IMR-90 (cell line): ENCODE results near the gene ANTXR2. TPM values are rescaled to one million over a fixed set of nuclear protein-coding genes. Genes with fewer than 3 reads are reported as not detected.

Experiments used
- ATAC-seq: fragments of 200-7000 bp; cut with Tn5 transposase; 2 replicates; pipeline ENCODE4 v1.9.1; 2020; ENCODE audit warnings: low read depth, mild to moderate bottlenecking, moderate library complexity
- BruUV-seq: library from RNA; stranded (reverse); fragments of 400-500 nt; replicated peaks from 2 replicates; lab custom pipeline; 2021; lab: Mats Ljungman, UMichigan
- CTCF ChIA-PET: fragments of 300-600 bp; formaldehyde crosslinking; extraction: SDS; loops from one replicate; lab custom pipeline; 2021; ENCODE audit warnings: antibody characterized with exemption; lab: Yijun Ruan, JAX
- POLR2A ChIA-PET: fragments of 300-600 bp; sonication (Branson Sonifier 250); formaldehyde crosslinking; loops from one replicate; lab custom pipeline; 2022; ENCODE audit warnings: antibody characterized with exemption; ENCODE audit not compliant: unreplicated experiment; lab: Charles Lee
- DNase-seq: peaks from one replicate; pipeline ENCODE4 v3.0.0; 2013
- H2AFZ ChIP-seq: replicated peaks from 2 replicates; pipeline ENCODE3; 2013; ENCODE audit warnings: low read length, mild to moderate bottlenecking; ENCODE audit not compliant: poor library complexity
- H2AK5ac ChIP-seq: 2 replicates; pipeline ENCODE4 v1.6.1; 2013; ENCODE audit warnings: low read depth, low read length, inconsistent platforms
- H2AK9ac ChIP-seq: replicated peaks from 2 replicates; pipeline ENCODE3; 2013; ENCODE audit warnings: mild to moderate bottlenecking, low read depth, low read length, moderate library complexity; ENCODE audit not compliant: poor library complexity
- H2BK120ac ChIP-seq: 2 replicates; pipeline ENCODE4 v1.6.1; 2013; ENCODE audit warnings: low read depth, low read length, inconsistent platforms
- H2BK15ac ChIP-seq: 3 replicates; pipeline ENCODE4 v1.6.1; 2013; ENCODE audit warnings: low read depth, low read length, inconsistent platforms
- H2BK20ac ChIP-seq: 2 replicates; pipeline ENCODE4 v1.6.1; 2013; ENCODE audit warnings: low read depth, mild to moderate bottlenecking, inconsistent platforms, low read length, moderate library complexity
- H2BK5ac ChIP-seq: 2 replicates; pipeline ENCODE4 v1.6.1; 2013; ENCODE audit warnings: mild to moderate bottlenecking, low read depth, low read length, inconsistent platforms; ENCODE audit not compliant: poor library complexity, severe bottlenecking
- H3K14ac ChIP-seq: replicated peaks from 2 replicates; pipeline ENCODE4 v1.6.1; 2013; ENCODE audit warnings: low read depth, low read length, inconsistent platforms
- H3K18ac ChIP-seq: 2 replicates; pipeline ENCODE4 v1.6.1; 2013; ENCODE audit warnings: low read depth, low read length, control low read depth
- H3K23ac ChIP-seq: 2 replicates; pipeline ENCODE4 v1.6.1; 2013; ENCODE audit warnings: low read depth, low read length, inconsistent platforms
- H3K27ac ChIP-seq: 2 replicates; pipeline ENCODE4 v1.5.1; 2013; ENCODE audit warnings: mild to moderate bottlenecking, control low read depth, low read length; ENCODE audit not compliant: insufficient read depth
- H3K27me3 ChIP-seq: 2 replicates; pipeline ENCODE4 v1.6.1; 2013; ENCODE audit warnings: low read length; ENCODE audit not compliant: control insufficient read depth, insufficient read depth
- H3K36me3 ChIP-seq: 2 replicates; pipeline ENCODE4 v1.6.1; 2013; ENCODE audit warnings: low read length, mixed read lengths; ENCODE audit not compliant: control insufficient read depth, insufficient read depth
- H3K4ac ChIP-seq: 2 replicates; pipeline ENCODE4 v1.6.1; 2013; ENCODE audit warnings: low read depth, low read length, inconsistent platforms
- H3K4me1 ChIP-seq: 2 replicates; pipeline ENCODE4 v1.6.1; 2013; ENCODE audit warnings: low read length, mixed read lengths; ENCODE audit not compliant: control insufficient read depth, insufficient read depth
- H3K4me2 ChIP-seq: 2 replicates; pipeline ENCODE4 v1.6.1; 2013; ENCODE audit warnings: low read depth, mild to moderate bottlenecking, control low read depth, low read length, moderate library complexity
- H3K4me3 ChIP-seq: 2 replicates; pipeline ENCODE4 v1.5.1; 2013; ENCODE audit warnings: low read depth, mild to moderate bottlenecking, control low read depth, low read length, moderate library complexity; ENCODE audit not compliant: insufficient read depth
- H3K56ac ChIP-seq: 2 replicates; pipeline ENCODE4 v1.6.1; 2013; ENCODE audit warnings: low read length, inconsistent platforms; ENCODE audit not compliant: insufficient read depth; ENCODE audit errors: extremely low read depth
- H3K79me1 ChIP-seq, 2 experiments: 2 replicates each; pipeline ENCODE4 v1.6.1; 2013; ENCODE audit warnings: low read length in 2 of 2, inconsistent platforms in 1 of 2, low read depth in 1 of 2
- H3K9ac ChIP-seq: 2 replicates; pipeline ENCODE4 v1.6.1; 2013; ENCODE audit warnings: low read depth, low read length, control low read depth
- H3K9me1 ChIP-seq: 2 replicates; pipeline ENCODE4 v1.6.1; 2013; ENCODE audit warnings: low read length, inconsistent platforms; ENCODE audit not compliant: insufficient read depth
- H3K9me3 ChIP-seq: 2 replicates; pipeline ENCODE4 v1.6.1; 2013; ENCODE audit warnings: low read length; ENCODE audit not compliant: control insufficient read depth, insufficient read depth
- H4K20me1 ChIP-seq: 2 replicates; pipeline ENCODE4 v1.6.1; 2013; ENCODE audit warnings: low read length, inconsistent platforms; ENCODE audit not compliant: insufficient read depth
- H4K5ac ChIP-seq: 2 replicates; pipeline ENCODE4 v1.6.1; 2013; ENCODE audit warnings: mild to moderate bottlenecking, low read depth, low read length, control low read depth
- H4K8ac ChIP-seq, 2 experiments: 2 replicates each; pipeline ENCODE4 v1.6.1; 2013; ENCODE audit warnings: low read depth in 2 of 2, low read length in 2 of 2, control low read depth in 1 of 2, inconsistent platforms in 1 of 2
- H4K91ac ChIP-seq: 2 replicates; pipeline ENCODE4 v1.6.1; 2013; ENCODE audit warnings: low read depth, low read length, inconsistent platforms; ENCODE audit not compliant: insufficient read depth
- BHLHE40 ChIP-seq: fragments of 150-350 bp; IDR thresholded peaks from 2 replicates; pipeline ENCODE4 v1.6.1; 2016; ENCODE audit warnings: mild to moderate bottlenecking, low read depth, low read length
- FOS ChIP-seq: fragments of 150-350 bp; IDR thresholded peaks from 2 replicates; pipeline ENCODE4 v1.6.1; 2016; ENCODE audit warnings: low read depth, low read length
- MAZ ChIP-seq: IDR thresholded peaks from 2 replicates; pipeline ENCODE4 v1.6.1; 2012; ENCODE audit warnings: low read depth, mild to moderate bottlenecking, low read length, improper control_type of control experiment, moderate library complexity, borderline replicate concordance
- MXI1 ChIP-seq: IDR thresholded peaks from 2 replicates; pipeline ENCODE4 v1.6.1; 2012; ENCODE audit warnings: low read depth, mild to moderate bottlenecking, low read length, moderate library complexity, borderline replicate concordance
- NFE2L2 ChIP-seq: fragments of 150-350 bp; IDR thresholded peaks from 2 replicates; pipeline ENCODE4 v1.6.1; 2016; ENCODE audit warnings: low read depth, mild to moderate bottlenecking, low read length
- POLR2A ChIP-seq: IDR thresholded peaks from 2 replicates; pipeline ENCODE4 v1.6.1; 2012; ENCODE audit warnings: mild to moderate bottlenecking, low read depth, low read length
- RAD21 ChIP-seq: IDR thresholded peaks from 2 replicates; pipeline ENCODE4 v1.6.1; 2012; ENCODE audit warnings: low read length, improper control_type of control experiment
- RFX5 ChIP-seq: IDR thresholded peaks from 2 replicates; pipeline ENCODE4 v1.8.0; 2012; ENCODE audit warnings: low read depth, mild to moderate bottlenecking, low read length, moderate library complexity
- SMC3 ChIP-seq: fragments of 150-350 bp; IDR thresholded peaks from 2 replicates; pipeline ENCODE4 v1.6.1; 2016; ENCODE audit warnings: low read depth, mild to moderate bottlenecking, antibody characterized with exemption, low read length, moderate library complexity
- WGBS, 2 experiments: methylation state at CpG; one replicate each; pipeline versions ENCODE4 v1.1.5 to v1.1.7; 2013; ENCODE audit warnings: missing lambda C conversion rate in 2 of 2; ENCODE audit not compliant: insufficient read length in 1 of 2; ENCODE audit errors: extremely low coverage in 2 of 2; 5-methylcytosine and 5-hydroxymethylcytosine counted together
- dilution Hi-C: fragments of 300-500 bp; cut with HindIII; formaldehyde crosslinking; loops from one replicate; pipeline ENCODE4 v1.14.3; 2018; ENCODE audit warnings: low sequenced_read_pairs; ENCODE audit not compliant: unreplicated experiment
- in situ Hi-C: fragments of 300-500 bp; cut with MboI; formaldehyde crosslinking; loops from 3 replicates; pipeline ENCODE4 v1.14.3; 2019; ENCODE audit warnings: low sequenced_read_pairs, inconsistent platforms, mixed read lengths
- intact Hi-C: fragments of 100-400 bp; cut with micrococcal nuclease; formaldehyde crosslinking; loops from 2 replicates; pipeline ENCODE4 v1.10.0; 2022
- polyA plus RNA-seq, 3 experiments: library from polyadenylated mRNA; depleted of rRNA; stranded (reverse); fragments of >200 nt; gene quantifications; 2 replicates each; pipeline ENCODE4 v1.2.3, GENCODE V29; 2012; ENCODE audit warnings: low replicate concordance in 1 of 3
- total RNA-seq: library from RNA; depleted of rRNA; stranded (reverse); fragments of >200 nt; gene quantifications from 2 replicates; pipeline ENCODE4 v1.2.3, GENCODE V29; 2012
- TF ChIP-seq, protein P1 (sequence below): conservative IDR thresholded peaks from 2 replicates; pipeline ENCODE4 v1.5.1; 2012; ENCODE audit warnings: mild to moderate bottlenecking, low read depth, low read length, improper control_type of control experiment
- TF ChIP-seq, protein P2 (sequence below): fragments of 150-350 bp; IDR thresholded peaks from 2 replicates; pipeline ENCODE4 v1.6.1; 2016; ENCODE audit warnings: low read depth, mild to moderate bottlenecking, low read length, moderate library complexity, borderline replicate concordance

Gene ANTXR2
- total and polyA plus RNA-seq, 2 of the 4 experiments (the other 2 are of a cell fraction): 46.8 to 88.5 TPM

DNA sequence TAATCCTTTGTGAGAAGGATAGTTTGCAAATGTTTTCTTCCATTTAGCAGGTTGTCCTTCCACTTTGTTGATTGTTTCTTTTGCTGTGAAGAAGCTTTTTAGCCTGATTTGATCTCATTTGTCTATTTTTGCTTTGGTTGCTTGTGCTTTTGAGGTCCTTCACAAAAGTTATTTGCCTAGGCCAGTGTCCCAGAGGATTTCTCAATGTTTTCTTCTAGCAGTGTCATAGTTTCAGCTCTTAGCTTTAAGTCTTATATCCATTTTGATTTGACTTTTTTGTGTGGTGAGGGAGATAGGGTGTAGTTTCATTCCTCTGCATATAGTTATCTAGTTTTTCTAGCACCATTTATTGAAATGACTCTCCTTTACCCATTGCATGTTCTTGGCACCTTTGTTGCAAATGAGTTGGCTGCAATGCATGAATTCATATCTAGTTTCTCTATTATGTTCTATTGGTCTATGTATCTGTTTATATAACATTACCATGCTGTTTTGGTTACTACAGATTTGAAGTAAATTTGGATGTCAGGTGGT lies 41.8 kb upstream of the ANTXR2 start (continued):
- TF ChIP-seq, protein P1, sequence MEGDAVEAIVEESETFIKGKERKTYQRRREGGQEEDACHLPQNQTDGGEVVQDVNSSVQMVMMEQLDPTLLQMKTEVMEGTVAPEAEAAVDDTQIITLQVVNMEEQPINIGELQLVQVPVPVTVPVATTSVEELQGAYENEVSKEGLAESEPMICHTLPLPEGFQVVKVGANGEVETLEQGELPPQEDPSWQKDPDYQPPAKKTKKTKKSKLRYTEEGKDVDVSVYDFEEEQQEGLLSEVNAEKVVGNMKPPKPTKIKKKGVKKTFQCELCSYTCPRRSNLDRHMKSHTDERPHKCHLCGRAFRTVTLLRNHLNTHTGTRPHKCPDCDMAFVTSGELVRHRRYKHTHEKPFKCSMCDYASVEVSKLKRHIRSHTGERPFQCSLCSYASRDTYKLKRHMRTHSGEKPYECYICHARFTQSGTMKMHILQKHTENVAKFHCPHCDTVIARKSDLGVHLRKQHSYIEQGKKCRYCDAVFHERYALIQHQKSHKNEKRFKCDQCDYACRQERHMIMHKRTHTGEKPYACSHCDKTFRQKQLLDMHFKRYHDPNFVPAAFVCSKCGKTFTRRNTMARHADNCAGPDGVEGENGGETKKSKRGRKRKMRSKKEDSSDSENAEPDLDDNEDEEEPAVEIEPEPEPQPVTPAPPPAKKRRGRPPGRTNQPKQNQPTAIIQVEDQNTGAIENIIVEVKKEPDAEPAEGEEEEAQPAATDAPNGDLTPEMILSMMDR: no peak

DNA sequence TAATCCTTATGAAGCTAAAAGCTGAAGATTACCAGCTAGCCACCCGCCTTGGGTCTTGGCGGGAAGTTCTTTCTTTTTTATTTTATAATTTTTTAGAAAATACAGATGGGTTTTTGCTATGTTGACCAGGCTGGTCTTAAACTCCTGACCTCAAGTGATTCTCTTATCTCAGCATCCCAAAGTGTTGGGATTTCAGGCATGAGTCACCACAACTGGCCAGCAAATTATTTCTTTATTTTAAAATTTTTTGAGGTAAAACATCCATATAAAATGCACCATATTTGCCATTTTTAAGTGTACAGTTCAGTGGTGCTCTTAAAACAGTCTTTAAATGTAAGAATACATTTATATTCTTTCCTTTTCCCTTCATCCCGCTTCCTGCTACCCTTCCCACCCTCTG lies 40.6 kb upstream of the ANTXR2 start:
- in situ Hi-C loops (no loop called here), dilution Hi-C loops (no loop called here), intact Hi-C loops (no loop called here)
- H2AK5ac ChIP-seq: no peak overlapping the region
- no peak for ATAC-seq
- H2AK9ac ChIP-seq: no peak overlapping the region
- H2BK15ac ChIP-seq: no peak overlapping the region
- H3K23ac ChIP-seq: no peak overlapping the region
- peaks cover 6% of the 10 kb centered on the region; the same call in 1 of the 2 replicates for H3K4me1 ChIP-seq
- no peak overlapping the region for H4K91ac ChIP-seq
- no peak overlapping the region for H3K4me2 ChIP-seq
- no peak overlapping the region for H2BK120ac ChIP-seq
- BruUV-seq: no TSS peak
- no peaks in the 10 kb centered on the region for H3K79me1 ChIP-seq
- ChIA-PET CTCF (interaction anchor here (1.3 kb wide), 1 partner anchor 11 kb away, joined by 4 read pairs; no protein-coding TSS in a partner anchor), POLR2A (no interaction called here)
- H3K9me3 ChIP-seq: no peaks in the 10 kb centered on the region
- no peak overlapping the region for H2BK20ac ChIP-seq
- no peak overlapping the region for H4K8ac ChIP-seq
- no peak overlapping the region for H3K18ac ChIP-seq
- 0 out of 2 replicates have a peak, but pooled peaks cover 2% of the 10 kb centered on the region for H3K9me1 ChIP-seq
- H3K4me3 ChIP-seq: no peak overlapping the region
- H3K27me3 ChIP-seq: no peaks in the 10 kb centered on the region
- H3K27ac ChIP-seq: no peak overlapping the region
- H2AFZ ChIP-seq: no peak overlapping the region
- TF ChIP-seq, protein P2, sequence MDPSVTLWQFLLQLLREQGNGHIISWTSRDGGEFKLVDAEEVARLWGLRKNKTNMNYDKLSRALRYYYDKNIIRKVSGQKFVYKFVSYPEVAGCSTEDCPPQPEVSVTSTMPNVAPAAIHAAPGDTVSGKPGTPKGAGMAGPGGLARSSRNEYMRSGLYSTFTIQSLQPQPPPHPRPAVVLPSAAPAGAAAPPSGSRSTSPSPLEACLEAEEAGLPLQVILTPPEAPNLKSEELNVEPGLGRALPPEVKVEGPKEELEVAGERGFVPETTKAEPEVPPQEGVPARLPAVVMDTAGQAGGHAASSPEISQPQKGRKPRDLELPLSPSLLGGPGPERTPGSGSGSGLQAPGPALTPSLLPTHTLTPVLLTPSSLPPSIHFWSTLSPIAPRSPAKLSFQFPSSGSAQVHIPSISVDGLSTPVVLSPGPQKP: no peak
- TF ChIP-seq BHLHE40: no peak
- no peak for TF ChIP-seq FOS
- no peak for TF ChIP-seq NFE2L2
- TF ChIP-seq MXI1: no peak
- TF ChIP-seq RFX5: no peak
- no peak for TF ChIP-seq MAZ
- no peak for TF ChIP-seq POLR2A
- TF ChIP-seq RAD21: no peak
- no peak for TF ChIP-seq SMC3
- H3K14ac ChIP-seq: no peak overlapping the region
- DNase-seq: no peak
- H2BK5ac ChIP-seq: no peak overlapping the region
- H4K5ac ChIP-seq: 0 out of 2 replicates have a peak overlapping the region, but pooled peaks have one; percentile 28
- WGBS, 2 experiments: no CpG with 5 or more reads among the region's 3 CpGs
- H3K56ac ChIP-seq: no peak overlapping the region
- no peak overlapping the region for H3K9ac ChIP-seq
- H3K4ac ChIP-seq: no peak overlapping the region
- no peaks in the 10 kb centered on the region for H3K36me3 ChIP-seq
- H4K20me1 ChIP-seq: no peaks in the 10 kb centered on the region
